Activated CD8-positive, alpha-beta memory T cell treated with anti-CD3 and anti-CD28 coated beads, Interleukin-2, amount 50 U/mL, for 1 hour (primary cell): Measurements from ENCODE around the gene MAP4K4.
"Not testable (repeated sequence)": the region's sequence is repeated elsewhere in the genome, so short reads cannot be mapped to it uniquely, and the experiment has no call there.

ENCODE experiments used
- DNase-seq: peaks from one replicate; pipeline ENCODE4 v3.0.0-alpha.2; 2020; ENCODE audit errors: extremely low read depth

The MAP4K4 gene

DNA sequence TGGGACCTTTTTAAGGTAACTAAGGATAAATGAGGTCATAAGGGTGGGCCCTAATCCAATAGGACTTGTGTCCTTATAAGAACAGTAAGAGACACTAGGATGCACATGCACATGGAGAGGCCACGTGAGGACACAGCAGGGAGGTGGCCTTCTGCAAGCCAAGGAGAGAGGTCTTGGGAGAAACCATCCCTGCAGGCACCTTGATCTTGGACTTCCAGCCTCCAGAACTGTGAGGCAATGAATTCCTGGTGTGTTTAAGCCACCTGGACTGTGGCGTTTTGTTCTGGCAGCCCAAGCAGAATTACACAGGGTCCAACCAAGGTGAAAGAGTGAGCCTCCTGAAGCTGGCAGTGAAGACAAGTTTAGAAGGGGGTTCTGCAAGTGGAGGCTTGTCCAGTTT lies 204.7 kb downstream of the MAP4K4 start:
- DNase-seq: no peak

DNA sequence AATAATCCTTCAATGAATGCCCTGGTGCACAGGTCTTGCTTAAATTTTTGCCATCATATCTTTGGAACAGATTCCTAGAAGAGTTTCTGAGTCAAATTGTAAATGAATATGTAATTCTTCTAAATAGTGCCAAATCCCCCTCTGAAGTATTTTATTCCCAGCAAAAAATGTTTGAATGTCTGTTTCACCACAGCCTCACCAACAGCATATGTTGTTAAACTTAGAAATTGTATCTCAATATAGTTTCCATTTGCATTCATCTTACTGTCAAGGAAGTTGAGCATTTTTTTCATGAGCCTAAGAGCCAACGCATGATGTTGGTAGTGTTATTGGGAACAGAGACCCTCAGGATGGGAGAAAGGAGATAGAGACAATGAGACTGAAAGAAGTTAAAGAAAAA lies 207.4 kb downstream of the MAP4K4 start:
- no peak for DNase-seq

DNA sequence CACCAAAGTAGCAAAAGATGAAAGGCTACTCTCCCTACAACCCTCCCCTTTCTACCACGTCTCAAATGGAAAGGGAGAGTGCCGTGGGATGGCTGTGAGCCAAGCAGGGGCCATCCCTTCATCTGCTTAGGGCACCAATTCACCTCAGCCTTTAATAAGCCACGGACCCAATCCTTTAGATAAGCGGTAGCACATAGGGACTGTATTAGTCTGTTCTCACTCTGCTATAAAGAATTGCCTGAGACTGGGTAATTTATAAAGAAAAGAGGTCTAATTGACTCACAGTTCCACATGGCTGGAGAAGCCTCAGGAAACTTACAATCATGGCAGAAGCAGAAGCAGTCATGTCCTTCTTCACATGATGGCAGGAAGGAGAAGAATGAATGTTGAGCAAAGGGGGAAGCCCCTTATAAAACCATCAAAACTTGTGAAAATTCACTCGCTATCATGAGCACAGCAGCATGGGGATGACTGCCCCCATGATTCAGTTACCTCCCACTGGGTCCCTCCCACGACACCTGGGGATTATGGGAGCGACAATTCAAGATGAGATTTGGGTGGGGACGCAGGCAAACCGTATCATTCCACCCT lies 208.3 kb downstream of the MAP4K4 start:
- DNase-seq: no peak

DNA sequence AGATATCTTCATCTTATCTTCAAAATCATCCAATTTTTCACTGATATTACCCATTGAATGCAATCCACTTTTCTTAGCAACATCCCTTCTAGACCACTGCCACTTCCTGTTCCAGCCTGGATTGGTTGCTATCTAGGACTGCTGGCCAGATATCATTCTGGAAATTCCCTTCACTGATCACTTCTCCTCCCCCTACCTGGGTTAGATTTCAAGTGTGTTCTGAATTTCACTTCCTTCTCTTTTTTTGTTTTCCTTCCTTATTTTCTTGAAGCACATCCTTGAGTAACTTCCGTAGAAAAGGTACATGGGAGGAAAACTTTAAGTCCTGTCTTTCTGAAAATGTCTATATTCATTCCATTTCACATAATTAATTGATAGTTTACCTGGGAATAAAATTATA lies 212.3 kb downstream of the MAP4K4 start:
- DNase-seq: no peak

DNA sequence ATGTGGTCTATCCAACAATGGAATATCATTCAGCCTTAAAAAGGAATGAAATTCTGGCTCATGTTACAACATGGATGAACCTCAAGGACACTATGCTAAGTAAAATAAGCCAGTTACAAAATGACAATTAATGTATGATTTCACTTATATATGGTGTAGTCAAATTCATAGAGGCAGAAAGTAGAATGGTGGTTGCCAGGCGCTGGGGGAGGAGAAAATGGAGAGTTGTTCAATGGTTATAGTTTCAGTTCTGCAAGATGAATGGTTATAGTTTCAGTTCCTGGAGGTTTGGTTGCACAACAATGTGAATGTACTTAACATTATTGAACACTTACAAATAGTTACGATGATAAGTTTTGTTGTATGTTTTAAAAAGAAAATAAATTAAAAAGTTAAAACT lies 215.0 kb downstream of the MAP4K4 start:
- no peak for DNase-seq

DNA sequence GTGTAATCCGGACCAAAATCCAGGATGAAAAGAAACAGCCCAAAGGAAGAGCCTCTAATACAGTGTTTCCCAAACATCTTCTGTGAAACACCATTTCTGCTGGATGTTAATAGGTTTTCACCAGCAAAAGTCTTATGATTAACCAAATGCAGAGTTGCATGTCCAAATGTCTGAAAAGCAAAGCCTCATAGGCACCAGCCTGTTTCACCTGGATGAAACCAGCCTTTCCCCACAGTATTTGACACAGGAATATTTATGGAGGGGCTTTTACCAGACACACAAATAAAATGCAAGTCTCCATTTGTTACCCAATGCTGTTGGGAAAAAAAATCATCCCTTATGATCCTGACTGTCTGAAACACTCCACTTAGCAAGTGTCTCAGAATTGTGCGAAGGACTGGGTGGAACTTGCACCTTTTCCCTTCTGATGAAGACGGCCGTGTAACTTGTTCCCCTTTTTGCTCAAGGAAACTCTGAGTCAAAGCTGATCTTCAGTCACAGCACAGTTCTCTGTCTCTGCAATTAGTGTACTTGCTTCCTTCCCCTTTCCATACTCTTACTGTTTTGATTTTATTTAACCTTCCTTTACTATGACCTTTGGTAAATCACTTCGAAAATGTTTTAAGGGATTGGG lies 223.9 kb downstream of the MAP4K4 start:
- no peak for DNase-seq

DNA sequence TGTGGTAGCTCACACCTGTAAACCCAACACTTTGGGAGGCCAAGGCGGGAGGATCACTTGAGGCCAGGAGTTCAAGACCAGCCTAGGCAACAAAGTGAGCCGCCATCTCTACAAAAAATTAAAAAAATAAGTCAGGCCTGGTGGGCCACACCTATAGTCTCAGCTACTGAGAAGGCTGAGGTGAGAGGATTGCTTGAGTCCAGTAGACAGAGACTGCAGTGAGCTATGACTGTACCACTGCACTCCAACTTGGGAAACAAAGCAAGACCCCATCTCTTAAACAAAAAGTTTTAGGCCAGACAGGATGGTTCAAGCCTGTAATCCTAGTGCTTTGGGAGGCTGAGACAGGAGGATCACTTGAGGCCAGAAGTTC lies 224.4 kb downstream of the MAP4K4 start:
- no peak for DNase-seq

DNA sequence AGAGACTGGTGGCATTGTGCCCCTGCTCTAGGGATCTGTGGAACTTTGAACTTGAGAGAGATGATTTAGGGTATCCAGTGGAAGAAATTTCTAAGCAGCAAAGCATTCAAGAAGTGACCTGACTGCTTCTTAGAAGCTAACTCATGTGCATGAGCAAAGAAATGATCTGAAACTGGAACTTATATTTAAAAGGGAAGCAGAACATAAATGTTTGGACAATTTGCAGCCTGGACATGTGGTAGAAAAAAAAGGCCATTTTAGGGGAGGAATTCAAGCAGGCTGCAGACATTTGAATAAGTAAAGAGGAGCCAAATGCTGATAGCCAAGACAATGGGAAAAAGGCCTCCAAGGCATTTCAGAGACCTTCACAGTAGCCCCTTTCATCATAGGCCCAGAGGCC lies 226.8 kb downstream of the MAP4K4 start:
- DNase-seq: not testable (repeated sequence)

DNA sequence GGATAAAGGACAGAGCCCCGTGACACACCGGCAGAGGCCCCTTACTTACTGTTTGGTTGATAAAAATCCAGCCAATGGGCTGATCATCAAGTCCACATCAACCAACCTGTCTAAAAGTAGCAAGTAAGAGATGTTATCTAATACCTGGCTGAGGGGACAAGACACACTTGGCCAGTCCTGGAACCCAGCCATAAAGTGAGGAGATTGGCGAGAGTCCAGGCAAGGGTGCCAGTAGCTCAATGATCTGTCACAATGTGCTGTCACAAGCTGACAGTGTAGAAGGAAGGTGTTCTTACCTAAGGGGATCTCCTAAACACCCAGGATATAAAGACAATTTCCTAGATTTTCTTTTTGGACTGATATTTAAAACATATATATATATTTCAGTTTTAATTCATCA lies 232.5 kb downstream of the MAP4K4 start:
- no peak for DNase-seq

DNA sequence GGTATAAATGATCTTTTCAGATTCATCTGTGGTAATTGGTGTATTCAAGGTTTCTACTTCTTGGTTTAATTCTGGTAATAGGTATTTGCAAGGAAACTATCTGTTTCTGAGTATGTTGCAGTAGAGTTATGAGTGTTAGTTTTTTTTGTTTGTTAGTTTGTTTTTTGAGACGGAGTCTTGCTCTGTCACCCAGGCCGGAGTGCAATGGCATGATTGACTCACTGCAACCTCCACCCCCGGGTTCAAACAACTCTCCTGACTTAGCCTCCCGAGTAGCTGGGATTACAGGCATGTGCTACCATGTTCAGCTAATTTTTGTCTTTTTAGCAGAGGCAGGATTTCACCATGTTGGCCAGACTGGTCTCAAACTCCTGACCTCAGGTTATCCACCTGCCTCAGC lies 233.3 kb downstream of the MAP4K4 start:
- DNase-seq: no peak

DNA sequence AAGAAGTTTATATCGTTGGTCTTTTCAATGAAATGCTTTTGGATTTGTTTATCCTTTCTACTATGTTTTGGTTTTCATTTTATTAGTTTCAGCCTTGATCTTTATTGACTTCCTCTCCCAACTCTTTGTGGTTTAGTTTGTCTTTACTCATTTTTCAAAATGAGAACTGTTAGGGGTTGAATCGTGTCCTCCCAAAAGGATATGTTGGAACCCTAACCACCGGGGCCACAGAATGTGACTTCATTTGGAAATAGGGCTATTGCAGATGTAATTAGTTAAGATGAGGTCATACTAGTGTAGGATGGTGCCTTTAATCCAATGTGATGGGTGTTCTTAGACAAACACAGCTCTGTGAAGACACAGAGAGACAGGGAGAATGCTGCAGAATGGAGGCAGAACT lies 233.9 kb downstream of the MAP4K4 start:
- no peak for DNase-seq

DNA sequence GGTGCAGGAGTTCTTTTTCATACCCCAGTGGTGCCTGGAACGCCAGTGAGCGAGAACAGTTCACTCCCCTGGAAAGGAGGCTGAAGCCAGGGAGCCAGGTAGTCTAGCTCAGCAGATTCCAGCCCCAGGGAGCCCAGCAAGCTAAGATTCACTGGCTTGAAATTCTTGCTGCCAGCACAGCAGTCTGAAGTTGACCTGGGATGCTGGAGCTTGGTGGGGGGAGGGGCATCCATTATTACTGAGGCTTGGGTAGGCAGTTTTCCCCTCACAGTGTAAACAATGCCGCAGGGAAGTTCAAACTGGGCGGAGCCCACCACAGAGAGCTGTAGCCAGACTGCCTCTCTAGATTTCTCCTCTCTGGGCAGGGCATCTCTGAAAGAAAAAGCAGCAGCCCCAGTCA lies 238.3 kb downstream of the MAP4K4 start:
- DNase-seq: not testable (repeated sequence)

DNA sequence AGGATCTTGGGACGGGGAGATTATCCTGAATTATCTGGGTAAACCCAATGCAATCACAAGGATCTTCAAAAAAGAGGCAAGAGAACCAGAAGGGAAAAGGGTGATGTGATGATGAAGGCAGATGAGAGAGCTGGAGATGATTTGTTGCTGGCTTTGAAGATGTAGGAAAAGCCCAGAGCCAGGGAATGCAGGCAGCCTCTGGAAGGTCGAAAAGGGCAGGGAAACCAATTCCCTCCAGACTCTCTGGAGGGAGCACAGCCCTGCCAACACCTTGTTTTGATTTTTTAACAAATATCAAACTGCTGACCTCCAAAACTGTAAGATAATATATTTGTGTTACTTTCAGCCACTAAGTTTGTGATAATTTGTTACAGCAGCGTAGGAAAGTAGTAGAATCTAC lies 245.3 kb downstream of the MAP4K4 start:
- no peak for DNase-seq
